Uterus (tissue), 4 donors: ENCODE data around the gene TMEM267. TPM values are rescaled to one million over a fixed set of nuclear protein-coding genes. Genes with fewer than 3 reads are reported as not detected.

Experiments
- DNase-seq, 2 donors: peaks; one replicate each; pipeline ENCODE4 v3.0.0-alpha.2; 2019 to 2020
- H3K27ac ChIP-seq, 2 donors: fragments of 200-600 bp; sonication (generic); 1 replicate in 1 of 2; 2 replicates in 1 of 2; pipeline ENCODE4 v1.5.1; 2016 to 2018
- H3K27me3 ChIP-seq, 2 donors: fragments of 200-600 bp; sonication (generic); one replicate each; pipeline ENCODE4 v1.5.1; 2018 to 2019; ENCODE audit warnings: control low read depth in 1 of 2
- H3K36me3 ChIP-seq, 2 donors: fragments of 200-600 bp; sonication (generic); one replicate each; pipeline ENCODE4 v1.5.1; 2019; ENCODE audit warnings: control low read depth in 1 of 2
- H3K4me1 ChIP-seq, 2 donors: fragments of 200-600 bp; sonication (generic); one replicate each; pipeline ENCODE4 v1.5.1; 2018 to 2019; ENCODE audit warnings: control low read depth in 1 of 2
- H3K4me3 ChIP-seq, 2 donors: fragments of 200-600 bp; sonication (generic); 1 replicate in 1 of 2; 2 replicates in 1 of 2; pipeline ENCODE4 v1.5.1; 2018 to 2019; ENCODE audit warnings: mild to moderate bottlenecking in 1 of 2
- H3K9me3 ChIP-seq, 2 donors: fragments of 200-600 bp; sonication (generic); one replicate each; pipeline ENCODE4 v1.5.1; 2019; ENCODE audit warnings: control low read depth in 1 of 2
- CTCF ChIP-seq, 4 experiments: fragments of 200-600 bp in 2 of 4; fragments of 450-650 bp in 2 of 4; sonication (generic) in 2 of 4; IDR thresholded peaks; one replicate each; pipeline ENCODE4 v1.5.1; 2016 to 2019; ENCODE audit warnings: antibody characterized with exemption in 4 of 4, mild to moderate bottlenecking in 2 of 4, moderate library complexity in 1 of 4
- POLR2A ChIP-seq, 2 donors: fragments of 450-650 bp; IDR thresholded peaks; one replicate each; pipeline ENCODE4 v1.6.1; 2016; ENCODE audit warnings: antibody characterized with exemption in 2 of 2, mild to moderate bottlenecking in 1 of 2, moderate library complexity in 1 of 2
- intact Hi-C: fragments of 100-400 bp; cut with DNase I; formaldehyde crosslinking; loops from one replicate; pipeline ENCODE4 v1.15.1; 2023; ENCODE audit warnings: low total_unique reads
- total RNA-seq, 4 donors: library from RNA; depleted of rRNA in 3 of 4; stranded (reverse); fragments of >200 nt in 3 of 4; gene quantifications; one replicate each; pipeline versions ENCODE4 v1.1.0 to v1.2.4, GENCODE V29; 2014 to 2023
- donor health status: DM: yes; HTN: yes; CAD: no.

The TMEM267 gene
- total RNA-seq, 4 donors from 2014 or later = 0.77 to 20.0 (median 16.3) TPM

- Histone ChIP-seq H3K27ac (no peak overlapping the region), H3K4me3 (no peak overlapping the region), H3K36me3 (no peaks in the 10 kb centered on the region), H3K4me1 (no peaks in the 10 kb centered on the region), H3K9me3 (no peaks in the 10 kb centered on the region), H3K27me3 (no peaks in the 10 kb centered on the region)
- intact Hi-C loops = no loop called here
- no peak for TF ChIP-seq CTCF (IDR thresholded peaks at IDR 0.05)
- no peak for TF ChIP-seq POLR2A (IDR thresholded peaks at IDR 0.05)
- no peak for DNase-seq
These were observed 13.8 kb upstream of the TMEM267 start for GRCh38 chr5:43497311-43498104.

- no peak for TF ChIP-seq POLR2A (IDR thresholded peaks at IDR 0.05)
- H3K27me3 ChIP-seq = no peaks in the 10 kb centered on the region
- no peaks in the 10 kb centered on the region for H3K36me3 ChIP-seq
- H3K9me3 ChIP-seq = no peaks in the 10 kb centered on the region
- no peak overlapping the region for H3K4me3 ChIP-seq
- no peaks in the 10 kb centered on the region for H3K4me1 ChIP-seq
- DNase-seq = no peak
- no peak overlapping the region for H3K27ac ChIP-seq
- intact Hi-C loops = no loop called here
These were observed 7.7 kb upstream of the TMEM267 start for GRCh38 chr5:43491326-43491725.

- Histone ChIP-seq H3K27ac (no peak overlapping the region), H3K4me1 (peaks cover 0 to 6% of the 10 kb centered on the region in 2 donors), H3K4me3 (no peak overlapping the region), H3K9me3 (no peaks in the 10 kb centered on the region), H3K36me3 (no peaks in the 10 kb centered on the region), H3K27me3 (no peaks in the 10 kb centered on the region)
- intact Hi-C loops = no loop called here
- TF ChIP-seq CTCF (IDR thresholded peaks at IDR 0.05) (no peak), POLR2A (IDR thresholded peaks at IDR 0.05) (no peak)
- no peak for DNase-seq
These were observed 2.7 kb upstream of the TMEM267 start for GRCh38 chr5:43486353-43486752.

- H3K27ac ChIP-seq = peak overlapping the region in 1 of 2 donors; percentile 99
- DNase-seq = no peak
- intact Hi-C loops = no loop called here
These were observed 1.7 kb upstream of the TMEM267 start for GRCh38 chr5:43485406-43485805.

GRCh38 chr5:43484106-43484849 is 613 bp upstream of the TMEM267 start:
- peak; percentile 56 to 75 (median 67) for TF ChIP-seq CTCF (IDR thresholded peaks at IDR 0.05)
- no peak for TF ChIP-seq POLR2A (IDR thresholded peaks at IDR 0.05)
- H3K9me3 ChIP-seq = no peaks in the 10 kb centered on the region
- peak overlapping the region; percentile 92 to 97 for H3K4me3 ChIP-seq
- intact Hi-C loops = no loop called here
- no peaks in the 10 kb centered on the region for H3K27me3 ChIP-seq
- peak; percentile 77 to 81 for DNase-seq
- no peaks in the 10 kb centered on the region for H3K36me3 ChIP-seq
- peak overlapping the region; percentile 97 to 99 for H3K27ac ChIP-seq
- H3K4me1 ChIP-seq = peaks cover 0 to 6% of the 10 kb centered on the region in 2 donors

More at GRCh38 chr5:43485406-43485805, 1.7 kb upstream of the TMEM267 start:
- Histone ChIP-seq H3K27me3 (no peaks in the 10 kb centered on the region), H3K4me3 (no peak overlapping the region), H3K4me1 (peaks cover 0 to 6% of the 10 kb centered on the region in 2 donors), H3K36me3 (no peaks in the 10 kb centered on the region), H3K9me3 (no peaks in the 10 kb centered on the region)
- TF ChIP-seq CTCF (IDR thresholded peaks at IDR 0.05) = no peak
- TF ChIP-seq POLR2A (IDR thresholded peaks at IDR 0.05) = no peak
